IMR-90 (cell line): ENCODE data around the gene SCD. TPM values are rescaled to one million over a fixed set of nuclear protein-coding genes. Genes with fewer than 3 reads are reported as not detected.

Source experiments
- ATAC-seq: fragments of 200-7000 bp; cut with Tn5 transposase; 2 replicates; pipeline ENCODE4 v1.9.1; 2020; ENCODE audit warnings: low read depth, mild to moderate bottlenecking, moderate library complexity
- BruUV-seq: library from RNA; stranded (reverse); fragments of 400-500 nt; replicated peaks from 2 replicates; lab custom pipeline; 2021; lab: Mats Ljungman, UMichigan
- CTCF ChIA-PET: fragments of 300-600 bp; formaldehyde crosslinking; extraction: SDS; loops from one replicate; lab custom pipeline; 2021; ENCODE audit warnings: antibody characterized with exemption; lab: Yijun Ruan, JAX
- POLR2A ChIA-PET: fragments of 300-600 bp; sonication (Branson Sonifier 250); formaldehyde crosslinking; loops from one replicate; lab custom pipeline; 2022; ENCODE audit warnings: antibody characterized with exemption; ENCODE audit not compliant: unreplicated experiment; lab: Charles Lee
- DNase-seq: peaks from one replicate; pipeline ENCODE4 v3.0.0; 2013
- H2AFZ ChIP-seq: replicated peaks from 2 replicates; pipeline ENCODE3; 2013; ENCODE audit warnings: low read length, mild to moderate bottlenecking; ENCODE audit not compliant: poor library complexity
- H2AK5ac ChIP-seq: 2 replicates; pipeline ENCODE4 v1.6.1; 2013; ENCODE audit warnings: low read depth, low read length, inconsistent platforms
- H2AK9ac ChIP-seq: replicated peaks from 2 replicates; pipeline ENCODE3; 2013; ENCODE audit warnings: mild to moderate bottlenecking, low read depth, low read length, moderate library complexity; ENCODE audit not compliant: poor library complexity
- H2BK120ac ChIP-seq: 2 replicates; pipeline ENCODE4 v1.6.1; 2013; ENCODE audit warnings: low read depth, low read length, inconsistent platforms
- H2BK15ac ChIP-seq: 3 replicates; pipeline ENCODE4 v1.6.1; 2013; ENCODE audit warnings: low read depth, low read length, inconsistent platforms
- H2BK20ac ChIP-seq: 2 replicates; pipeline ENCODE4 v1.6.1; 2013; ENCODE audit warnings: low read depth, mild to moderate bottlenecking, inconsistent platforms, low read length, moderate library complexity
- H2BK5ac ChIP-seq: 2 replicates; pipeline ENCODE4 v1.6.1; 2013; ENCODE audit warnings: mild to moderate bottlenecking, low read depth, low read length, inconsistent platforms; ENCODE audit not compliant: poor library complexity, severe bottlenecking
- H3K14ac ChIP-seq: replicated peaks from 2 replicates; pipeline ENCODE4 v1.6.1; 2013; ENCODE audit warnings: low read depth, low read length, inconsistent platforms
- H3K18ac ChIP-seq: 2 replicates; pipeline ENCODE4 v1.6.1; 2013; ENCODE audit warnings: low read depth, low read length, control low read depth
- H3K23ac ChIP-seq: 2 replicates; pipeline ENCODE4 v1.6.1; 2013; ENCODE audit warnings: low read depth, low read length, inconsistent platforms
- H3K27ac ChIP-seq: 2 replicates; pipeline ENCODE4 v1.5.1; 2013; ENCODE audit warnings: mild to moderate bottlenecking, control low read depth, low read length; ENCODE audit not compliant: insufficient read depth
- H3K27me3 ChIP-seq: 2 replicates; pipeline ENCODE4 v1.6.1; 2013; ENCODE audit warnings: low read length; ENCODE audit not compliant: control insufficient read depth, insufficient read depth
- H3K36me3 ChIP-seq: 2 replicates; pipeline ENCODE4 v1.6.1; 2013; ENCODE audit warnings: low read length, mixed read lengths; ENCODE audit not compliant: control insufficient read depth, insufficient read depth
- H3K4ac ChIP-seq: 2 replicates; pipeline ENCODE4 v1.6.1; 2013; ENCODE audit warnings: low read depth, low read length, inconsistent platforms
- H3K4me1 ChIP-seq: 2 replicates; pipeline ENCODE4 v1.6.1; 2013; ENCODE audit warnings: low read length, mixed read lengths; ENCODE audit not compliant: control insufficient read depth, insufficient read depth
- H3K4me2 ChIP-seq: 2 replicates; pipeline ENCODE4 v1.6.1; 2013; ENCODE audit warnings: low read depth, mild to moderate bottlenecking, control low read depth, low read length, moderate library complexity
- H3K4me3 ChIP-seq: 2 replicates; pipeline ENCODE4 v1.5.1; 2013; ENCODE audit warnings: low read depth, mild to moderate bottlenecking, control low read depth, low read length, moderate library complexity; ENCODE audit not compliant: insufficient read depth
- H3K56ac ChIP-seq: 2 replicates; pipeline ENCODE4 v1.6.1; 2013; ENCODE audit warnings: low read length, inconsistent platforms; ENCODE audit not compliant: insufficient read depth; ENCODE audit errors: extremely low read depth
- H3K79me1 ChIP-seq, 2 experiments: 2 replicates each; pipeline ENCODE4 v1.6.1; 2013; ENCODE audit warnings: low read length in 2 of 2, inconsistent platforms in 1 of 2, low read depth in 1 of 2
- H3K9ac ChIP-seq: 2 replicates; pipeline ENCODE4 v1.6.1; 2013; ENCODE audit warnings: low read depth, low read length, control low read depth
- H3K9me1 ChIP-seq: 2 replicates; pipeline ENCODE4 v1.6.1; 2013; ENCODE audit warnings: low read length, inconsistent platforms; ENCODE audit not compliant: insufficient read depth
- H3K9me3 ChIP-seq: 2 replicates; pipeline ENCODE4 v1.6.1; 2013; ENCODE audit warnings: low read length; ENCODE audit not compliant: control insufficient read depth, insufficient read depth
- H4K20me1 ChIP-seq: 2 replicates; pipeline ENCODE4 v1.6.1; 2013; ENCODE audit warnings: low read length, inconsistent platforms; ENCODE audit not compliant: insufficient read depth
- H4K5ac ChIP-seq: 2 replicates; pipeline ENCODE4 v1.6.1; 2013; ENCODE audit warnings: mild to moderate bottlenecking, low read depth, low read length, control low read depth
- H4K8ac ChIP-seq, 2 experiments: 2 replicates each; pipeline ENCODE4 v1.6.1; 2013; ENCODE audit warnings: low read depth in 2 of 2, low read length in 2 of 2, control low read depth in 1 of 2, inconsistent platforms in 1 of 2
- H4K91ac ChIP-seq: 2 replicates; pipeline ENCODE4 v1.6.1; 2013; ENCODE audit warnings: low read depth, low read length, inconsistent platforms; ENCODE audit not compliant: insufficient read depth
- FOS ChIP-seq: fragments of 150-350 bp; IDR thresholded peaks from 2 replicates; pipeline ENCODE4 v1.6.1; 2016; ENCODE audit warnings: low read depth, low read length
- MAZ ChIP-seq: IDR thresholded peaks from 2 replicates; pipeline ENCODE4 v1.6.1; 2012; ENCODE audit warnings: low read depth, mild to moderate bottlenecking, low read length, improper control_type of control experiment, moderate library complexity, borderline replicate concordance
- MXI1 ChIP-seq: IDR thresholded peaks from 2 replicates; pipeline ENCODE4 v1.6.1; 2012; ENCODE audit warnings: low read depth, mild to moderate bottlenecking, low read length, moderate library complexity, borderline replicate concordance
- WGBS, 2 experiments: methylation state at CpG; one replicate each; pipeline versions ENCODE4 v1.1.5 to v1.1.7; 2013; ENCODE audit warnings: missing lambda C conversion rate in 2 of 2; ENCODE audit not compliant: insufficient read length in 1 of 2; ENCODE audit errors: extremely low coverage in 2 of 2; 5-methylcytosine and 5-hydroxymethylcytosine counted together
- dilution Hi-C: fragments of 300-500 bp; cut with HindIII; formaldehyde crosslinking; loops from one replicate; pipeline ENCODE4 v1.14.3; 2018; ENCODE audit warnings: low sequenced_read_pairs; ENCODE audit not compliant: unreplicated experiment
- in situ Hi-C: fragments of 300-500 bp; cut with MboI; formaldehyde crosslinking; loops from 3 replicates; pipeline ENCODE4 v1.14.3; 2019; ENCODE audit warnings: low sequenced_read_pairs, inconsistent platforms, mixed read lengths
- intact Hi-C: fragments of 100-400 bp; cut with micrococcal nuclease; formaldehyde crosslinking; loops from 2 replicates; pipeline ENCODE4 v1.10.0; 2022
- polyA plus RNA-seq, 3 experiments: library from polyadenylated mRNA; depleted of rRNA; stranded (reverse); fragments of >200 nt; gene quantifications; 2 replicates each; pipeline ENCODE4 v1.2.3, GENCODE V29; 2012; ENCODE audit warnings: low replicate concordance in 1 of 3
- total RNA-seq: library from RNA; depleted of rRNA; stranded (reverse); fragments of >200 nt; gene quantifications from 2 replicates; pipeline ENCODE4 v1.2.3, GENCODE V29; 2012

Gene SCD
- total and polyA plus RNA-seq, 2 of the 4 experiments (the other 2 are of a cell fraction): 50.7 to 65.1 TPM

DNA sequence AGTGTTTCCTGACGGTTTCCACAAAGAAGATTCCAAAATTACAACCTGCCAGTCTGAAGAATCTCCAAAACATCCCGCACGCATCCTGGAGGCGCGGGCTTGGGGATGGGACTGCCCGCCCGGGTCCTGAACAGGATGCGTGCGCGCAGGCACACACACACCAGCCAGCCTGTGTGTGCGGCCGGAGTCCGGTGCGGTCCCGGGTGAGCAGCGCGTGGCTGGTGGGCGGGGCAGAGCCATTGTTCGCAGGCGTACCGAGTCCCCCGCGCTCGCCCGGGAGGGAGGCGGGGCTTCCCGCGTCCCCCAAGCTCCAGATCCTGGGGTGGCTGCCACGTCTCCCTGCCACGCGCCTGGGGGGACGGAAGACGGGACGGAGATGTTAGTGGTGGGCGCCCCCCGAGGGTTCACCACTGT is 675 bp upstream of the SCD start (continued):
- no peak for TF ChIP-seq MAZ

- H4K20me1 ChIP-seq: peaks cover 43% of the 10 kb centered on the region; the same call in 1 of the 2 replicates
- intact Hi-C loops: loop anchor here (2.0 kb wide), 1 partner anchor 25 kb away; no protein-coding TSS in a partner anchor
These were observed 649 bp downstream of the SCD start for GRCh38 chr10:100347568-100348195.

More at GRCh38 chr10:100347568-100348195, 649 bp downstream of the SCD start:
- Histone ChIP-seq H3K4me1 (peaks cover 14% of the 10 kb centered on the region), H3K9ac (peak overlapping the region; percentile 74), H3K9me1 (peaks cover 15% of the 10 kb centered on the region), H3K27me3 (no peaks in the 10 kb centered on the region), H2BK120ac (peak overlapping the region; percentile 50; the same call in 1 of the 2 replicates), H2AK9ac (peak overlapping the region; percentile 18), H4K91ac (no peak overlapping the region; the same call in 1 of the 2 replicates), H4K8ac (peak overlapping the region in 1 of 2 experiments; percentile 29; a peak in 1 of 4 replicates), H4K5ac (no peak overlapping the region), H3K4me2 (peak overlapping the region; percentile 89), H2BK15ac (no peak overlapping the region; the same call in 2 of the 3 replicates), H2BK5ac (no peak overlapping the region), H3K4me3 (peak overlapping the region; percentile 92), H3K79me1 (peaks cover 12 to 52% of the 10 kb centered on the region in 2 experiments), H3K4ac (peak overlapping the region; percentile 79), H3K23ac (peak overlapping the region; percentile 98; the same call in 1 of the 2 replicates), H3K18ac (peak overlapping the region; percentile 29), H2AK5ac (peak overlapping the region; percentile 10; the same call in 1 of the 2 replicates), H3K9me3 (no peaks in the 10 kb centered on the region), H3K27ac (peak overlapping the region; percentile 45), H3K14ac (peak overlapping the region; percentile 73), H3K36me3 (peaks cover 28% of the 10 kb centered on the region), H2BK20ac (no peak overlapping the region), H3K56ac (peak overlapping the region; percentile 77; the same call in 1 of the 2 replicates), H2AFZ (peak overlapping the region; percentile 88)
- DNase-seq (no peak), ATAC-seq (peak; percentile 6)
- ChIA-PET POLR2A (interaction anchor here (0.7 to 1.4 kb wide), 2 partner anchors 26 to 668 kb away, joined by 3 read pairs; no protein-coding TSS in a partner anchor), CTCF (interaction anchor here (1.3 kb wide), 1 partner anchor 161 kb away, joined by 3 read pairs; no protein-coding TSS in a partner anchor)
- TF ChIP-seq FOS (no peak), MAZ (0 out of 2 replicates have a peak, but pooled peaks have one; percentile 20), MXI1 (peak; percentile 87)
- in situ Hi-C loops: loop anchor here (25.0 kb wide), 1 partner anchor 540 kb away; no protein-coding TSS in a partner anchor
- no TSS peak for BruUV-seq
- dilution Hi-C loops: no loop called here
- 1% methylated on average over 12 of the region's 32 CpGs; no CpG with 5 or more reads in 1 of the 2 experiments for WGBS, 2 experiments
